GM12874 (cell line): ENCODE results near the gene SERPINF2.

Experiments used
- CTCF ChIP-seq: IDR thresholded peaks from 2 replicates; pipeline ENCODE4 v1.5.1; 2011; ENCODE audit warnings: low read depth, mild to moderate bottlenecking, control low read depth, low read length, moderate library complexity; ENCODE audit not compliant: insufficient read depth

SERPINF2 gene

DNA sequence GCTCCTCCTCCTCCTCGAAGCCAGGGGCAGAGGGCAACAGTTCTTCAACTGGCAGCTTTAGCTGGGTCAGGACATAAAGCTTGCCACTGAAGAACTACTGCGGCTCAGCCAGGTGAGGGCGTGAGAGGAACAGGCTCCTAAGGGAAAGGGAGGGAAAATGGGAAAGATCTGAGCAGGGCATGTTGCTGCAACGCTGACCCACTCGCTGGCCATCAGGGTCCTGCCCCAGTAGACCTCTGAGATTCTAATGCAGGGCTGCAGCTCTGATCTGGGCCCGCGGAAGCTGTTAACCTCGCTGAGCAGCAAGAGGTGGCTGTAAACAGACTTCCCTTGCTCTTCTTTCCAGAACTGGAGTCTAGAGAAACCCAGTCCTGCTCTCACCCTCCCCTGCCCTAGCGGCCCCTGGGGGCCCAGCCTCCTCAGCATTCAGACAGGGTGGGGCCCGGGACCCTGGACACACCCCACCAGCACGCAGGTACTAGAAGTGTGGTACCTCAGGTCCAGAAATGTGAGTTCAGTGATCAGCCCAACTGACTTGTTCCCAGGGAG lies 28.7 kb upstream of the SERPINF2 start:
- TF ChIP-seq CTCF: peak; percentile 45

GRCh38 chr17:1714427-1714979 lies 28.2 kb upstream of the SERPINF2 start:
- no peak for TF ChIP-seq CTCF

DNA sequence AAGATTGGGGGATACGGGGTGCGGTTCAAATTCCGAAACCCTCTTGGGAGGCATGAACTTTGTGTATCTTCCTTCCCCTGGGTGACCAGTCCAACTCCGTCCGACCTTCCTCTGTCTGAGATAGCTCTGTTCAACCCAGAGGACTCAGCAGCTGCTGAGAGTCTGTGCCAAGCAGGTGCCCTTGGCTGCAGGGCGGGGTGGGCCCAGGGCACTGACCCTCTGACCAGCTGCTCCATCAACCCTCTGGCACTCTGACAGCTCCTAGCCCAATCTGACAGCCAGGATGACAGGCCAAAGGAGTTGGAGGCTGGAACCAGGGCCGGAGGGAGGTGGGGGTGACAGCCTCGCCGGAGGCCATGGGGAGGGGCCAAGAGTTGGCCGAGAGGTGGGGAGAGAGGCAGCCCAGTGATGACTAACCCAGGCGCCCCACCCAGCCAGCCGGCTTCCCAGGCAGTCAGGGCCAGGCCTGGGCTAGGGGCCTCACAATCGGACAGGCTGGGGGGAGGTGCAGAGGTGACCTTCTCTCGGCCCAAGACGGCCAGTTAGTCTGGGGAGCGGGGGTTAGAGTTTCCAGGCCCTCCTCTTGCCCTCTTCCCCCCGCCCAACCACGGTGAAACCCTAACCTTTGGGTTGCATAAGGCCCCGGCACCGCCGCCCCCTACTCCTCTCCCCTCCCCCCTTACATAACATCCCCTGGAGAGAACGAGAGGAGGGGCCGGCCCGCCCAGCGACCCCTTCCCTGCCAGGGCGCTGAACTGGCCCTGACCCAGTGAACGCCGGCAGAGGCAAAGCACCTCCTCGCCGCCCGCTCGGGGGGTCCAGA lies 27.5 kb upstream of the SERPINF2 start:
- no peak for TF ChIP-seq CTCF

DNA sequence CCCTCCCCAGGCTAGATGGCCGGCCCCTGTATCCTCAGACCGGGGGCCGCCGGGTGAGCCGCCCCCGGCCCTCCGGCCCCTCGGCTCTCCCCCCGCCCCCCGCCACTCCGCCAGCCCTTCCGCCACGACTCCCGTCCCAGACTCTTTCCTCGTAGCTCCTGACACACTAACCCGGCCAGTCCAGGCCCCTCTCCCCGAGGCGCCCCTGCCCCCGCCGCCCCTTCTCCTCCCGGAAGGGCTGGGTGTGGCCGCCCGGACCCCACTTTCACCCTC lies 26.9 kb upstream of the SERPINF2 start:
- TF ChIP-seq CTCF: no peak

GRCh38 chr17:1716076-1716911 lies 26.4 kb upstream of the SERPINF2 start:
- TF ChIP-seq CTCF: no peak

- no peak for TF ChIP-seq CTCF
Measured at GRCh38 chr17:1716912-1717695, 25.6 kb upstream of the SERPINF2 start.
